ENCODE results near the gene TBC1D28.
"Not testable (repeated sequence)": the region's sequence is repeated elsewhere in the genome, so short reads cannot be mapped to it uniquely, and the experiment has no call there.

Gene TBC1D28

GRCh38 chr17:18644291-18644690 is at the start of gene TBC1D28:
TBC1D28 (minus strand) TSS chr17:18644391; CDS start chr17:18641352, 3,039 bp downstream.
- not testable (repeated sequence) for DNase-seq (ENCODE audit: low read depth in 2 of 2, low spot score in 1 of 2)

- not testable (repeated sequence) for DNase-seq (ENCODE audit: low read depth in 2 of 2, low spot score in 1 of 2)
Observed at GRCh38 chr17:18682668-18683067, 38.5 kb upstream of the TBC1D28 start.

- peak; percentile 13 to 63 for DNase-seq (ENCODE audit: low read depth in 2 of 2, low spot score in 1 of 2)
Observed at GRCh38 chr17:18681767-18682571, 37.8 kb upstream of the TBC1D28 start, which contains the start of gene FOXO3B. FOXO3B (minus strand) TSS chr17:18682314; CDS start chr17:18681651, 663 bp downstream.

DNA sequence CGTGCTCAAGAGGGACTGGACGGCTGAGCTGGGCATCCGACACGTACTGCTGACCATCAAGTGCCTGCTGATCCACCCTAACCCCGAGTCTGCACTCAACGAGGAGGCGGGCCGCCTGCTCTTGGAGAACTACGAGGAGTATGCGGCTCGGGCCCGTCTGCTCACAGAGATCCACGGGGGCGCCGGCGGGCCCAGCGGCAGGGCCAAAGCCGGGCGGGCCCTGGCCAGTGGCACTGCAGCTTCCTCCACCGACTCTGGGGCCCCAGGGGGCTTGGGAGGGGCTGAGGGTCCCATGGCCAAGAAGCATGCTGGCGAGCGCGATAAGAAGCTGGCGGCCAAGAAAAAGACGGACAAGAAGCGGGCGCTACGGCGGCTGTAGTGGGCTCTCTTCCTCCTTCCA is 33.2 kb upstream of the TBC1D28 start:
- DNase-seq (ENCODE audit: low read depth in 2 of 2, low spot score in 1 of 2), result not testable (repeated sequence)

GRCh38 chr17:18676928-18677327 is 32.7 kb upstream of the TBC1D28 start:
- DNase-seq (ENCODE audit: low read depth in 2 of 2, low spot score in 1 of 2), result not testable (repeated sequence)

DNA sequence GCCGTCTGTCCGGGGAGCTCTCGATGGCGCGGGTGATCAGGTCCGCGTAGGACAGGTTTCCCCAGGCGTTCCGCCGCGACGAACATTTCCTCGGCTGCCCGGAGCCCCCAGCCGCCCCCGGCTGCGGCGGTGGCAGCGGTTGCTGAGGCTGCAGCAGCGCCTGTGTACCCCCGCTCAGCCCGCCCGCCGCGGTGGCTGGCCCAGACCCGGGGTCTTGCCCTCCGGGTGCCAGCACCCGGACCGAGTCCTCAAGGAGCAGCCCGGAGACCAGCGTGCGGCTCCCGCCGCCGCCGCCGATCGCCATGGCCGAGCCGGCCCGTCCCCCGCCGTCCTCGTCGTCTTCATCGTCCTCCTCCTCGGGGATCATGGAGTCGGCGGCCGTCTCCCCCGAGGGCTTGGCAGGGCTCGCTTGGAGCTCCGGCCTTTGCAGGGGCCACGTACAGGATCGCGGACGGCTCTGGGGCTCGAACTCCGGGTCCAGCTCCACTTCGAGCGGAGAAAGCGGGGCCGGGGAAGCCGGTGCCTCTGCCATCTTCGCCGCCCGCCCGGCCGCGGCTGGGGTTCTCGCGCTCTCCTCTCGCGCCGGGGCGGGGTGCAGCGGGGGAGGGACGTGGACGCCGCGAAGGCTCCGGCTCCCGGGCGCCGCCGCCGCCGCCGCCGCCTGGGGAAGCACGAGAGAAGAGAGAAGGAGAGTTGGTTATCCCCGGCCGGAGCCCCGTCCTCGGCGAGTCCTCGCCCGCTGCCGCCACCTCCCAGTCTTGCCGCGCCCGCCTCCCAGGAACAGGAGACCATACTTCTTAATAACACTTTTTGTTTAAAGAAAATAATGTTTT is 28.4 kb upstream of the TBC1D28 start:
- DNase-seq (ENCODE audit: low read depth in 2 of 2, low spot score in 1 of 2), result not testable (repeated sequence)

GRCh38 chr17:18668625-18669024 is 24.4 kb upstream of the TBC1D28 start:
- not testable (repeated sequence) for DNase-seq (ENCODE audit: low read depth in 2 of 2, low spot score in 1 of 2)

DNA sequence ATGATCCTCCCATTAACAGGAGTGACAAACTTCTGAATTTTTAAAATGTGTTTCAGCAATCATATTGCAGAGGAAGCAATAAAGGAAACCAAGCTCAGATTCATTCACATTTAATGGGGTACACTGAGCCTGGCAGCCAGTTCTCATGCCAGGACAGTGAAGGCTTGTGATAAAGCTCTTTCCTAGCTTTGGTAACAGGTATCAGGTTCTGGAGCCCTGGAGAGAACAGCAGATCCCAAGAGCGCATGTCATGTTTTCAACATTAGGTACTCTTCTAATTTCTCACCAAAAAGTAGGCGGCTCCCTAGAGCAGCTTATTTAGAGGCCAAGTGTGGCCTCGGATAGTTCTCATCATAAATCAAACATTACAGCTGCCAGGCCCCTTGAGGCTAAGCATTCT is 23.3 kb upstream of the TBC1D28 start:
- not testable (repeated sequence) for DNase-seq (ENCODE audit: low read depth in 2 of 2, low spot score in 1 of 2)

- DNase-seq (ENCODE audit: low read depth in 2 of 2, low spot score in 1 of 2), result not testable (repeated sequence)
Observed at GRCh38 chr17:18666326-18666725, 22.1 kb upstream of the TBC1D28 start.

DNA sequence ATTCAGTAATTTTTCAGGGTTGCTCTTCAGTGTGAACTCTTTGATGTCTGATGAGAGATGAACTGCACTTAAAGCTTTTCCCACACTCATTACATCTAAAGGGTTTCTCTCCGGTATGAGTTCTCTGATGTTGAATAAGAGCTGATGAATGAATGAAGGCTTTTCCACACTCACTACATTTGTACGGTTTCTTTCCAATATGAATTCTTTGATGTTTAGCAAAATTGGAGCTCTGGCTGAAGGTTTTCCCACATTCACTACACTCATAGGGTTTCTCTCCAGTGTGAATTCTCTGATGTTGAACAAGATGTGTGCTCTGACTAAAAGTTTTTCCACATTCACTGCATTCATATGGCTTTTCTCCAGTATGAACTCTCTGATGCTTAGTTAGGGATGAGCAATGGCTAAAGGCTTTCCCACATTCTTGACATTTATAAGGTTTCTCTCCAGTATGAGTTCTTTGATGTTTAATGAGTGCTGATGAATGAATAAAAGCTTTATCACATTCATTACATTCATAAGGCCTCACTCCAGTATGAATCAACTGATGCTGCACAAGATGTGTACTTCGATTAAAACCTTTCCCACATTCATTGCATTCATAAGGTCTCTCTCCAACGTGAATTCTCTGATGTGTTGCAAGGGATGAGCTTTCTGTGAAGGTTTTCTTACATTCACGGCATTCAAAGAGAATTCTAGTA is 17.9 kb upstream of the TBC1D28 start:
- DNase-seq (ENCODE audit: low read depth in 2 of 2, low spot score in 1 of 2), result not testable (repeated sequence)

DNA sequence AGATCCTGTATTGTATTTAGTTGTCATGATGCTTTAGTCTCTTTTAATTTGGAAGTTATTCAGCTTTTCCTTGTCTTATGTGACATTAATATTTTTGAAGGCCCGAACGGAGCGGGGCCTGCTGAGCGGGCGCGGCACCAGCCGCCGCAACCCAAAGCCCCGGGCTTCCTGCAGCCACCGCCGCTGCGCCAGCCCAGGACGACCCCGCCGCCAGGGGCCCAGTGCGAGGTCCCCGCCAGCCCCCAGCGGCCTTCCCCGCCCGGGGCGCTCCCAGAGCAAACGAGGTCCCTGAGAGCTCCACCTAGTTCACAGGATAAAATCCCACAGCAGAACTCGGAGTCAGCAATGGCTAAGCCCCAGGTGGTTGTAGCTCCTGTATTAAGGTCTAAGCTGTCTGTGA is 5.9 kb upstream of the TBC1D28 start:
- DNase-seq (ENCODE audit: low read depth in 2 of 2, low spot score in 1 of 2), result not testable (repeated sequence)

DNA sequence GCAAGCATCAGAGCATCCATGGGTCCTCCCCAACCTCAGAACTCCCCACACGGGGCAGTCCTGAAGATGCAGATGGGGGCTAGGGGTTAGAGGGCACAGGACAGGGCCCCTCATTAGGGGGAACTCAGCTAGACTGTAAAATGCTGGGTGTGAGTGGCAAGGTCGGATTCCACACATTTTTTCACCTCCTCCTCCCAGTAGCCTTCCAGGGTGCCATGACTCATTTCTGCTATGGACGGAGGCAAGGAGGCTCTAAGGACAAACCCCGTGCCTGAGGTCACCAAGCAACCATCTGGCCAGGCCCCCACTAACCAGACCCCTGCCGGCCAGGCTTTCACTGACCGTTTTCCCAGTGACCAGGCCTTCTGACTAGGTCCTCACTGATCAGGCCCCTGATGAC is 1.1 kb downstream of the TBC1D28 start:
- DNase-seq (ENCODE audit: low read depth in 2 of 2, low spot score in 1 of 2), result not testable (repeated sequence)

- DNase-seq (ENCODE audit: low read depth in 2 of 2, low spot score in 1 of 2), result not testable (repeated sequence)
Observed at GRCh38 chr17:18638357-18638756, 5.8 kb downstream of the TBC1D28 start.

DNA sequence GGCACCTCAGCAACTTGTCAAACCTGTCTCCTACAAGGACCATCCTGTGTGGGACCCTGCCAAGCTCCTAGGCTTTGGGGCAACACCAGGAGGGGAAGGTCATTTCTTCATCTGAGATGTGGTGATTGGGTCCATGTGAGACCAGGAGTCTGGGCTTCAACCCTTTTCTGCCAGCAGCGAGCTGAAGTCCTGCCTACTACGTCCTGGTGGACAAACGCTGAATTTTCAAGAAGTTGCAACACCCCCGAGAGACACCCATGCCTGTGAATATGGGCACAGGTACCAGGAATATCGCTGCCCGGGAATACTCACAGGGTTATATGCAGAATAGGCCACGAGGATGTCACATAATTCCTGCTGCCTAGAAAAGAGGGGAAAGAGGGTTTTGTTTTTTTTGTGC is 8.0 kb downstream of the TBC1D28 start:
- not testable (repeated sequence) for DNase-seq (ENCODE audit: low read depth in 2 of 2, low spot score in 1 of 2)

- not testable (repeated sequence) for DNase-seq (ENCODE audit: low read depth in 2 of 2, low spot score in 1 of 2)
Observed at GRCh38 chr17:18635773-18636172, 8.4 kb downstream of the TBC1D28 start.

DNA sequence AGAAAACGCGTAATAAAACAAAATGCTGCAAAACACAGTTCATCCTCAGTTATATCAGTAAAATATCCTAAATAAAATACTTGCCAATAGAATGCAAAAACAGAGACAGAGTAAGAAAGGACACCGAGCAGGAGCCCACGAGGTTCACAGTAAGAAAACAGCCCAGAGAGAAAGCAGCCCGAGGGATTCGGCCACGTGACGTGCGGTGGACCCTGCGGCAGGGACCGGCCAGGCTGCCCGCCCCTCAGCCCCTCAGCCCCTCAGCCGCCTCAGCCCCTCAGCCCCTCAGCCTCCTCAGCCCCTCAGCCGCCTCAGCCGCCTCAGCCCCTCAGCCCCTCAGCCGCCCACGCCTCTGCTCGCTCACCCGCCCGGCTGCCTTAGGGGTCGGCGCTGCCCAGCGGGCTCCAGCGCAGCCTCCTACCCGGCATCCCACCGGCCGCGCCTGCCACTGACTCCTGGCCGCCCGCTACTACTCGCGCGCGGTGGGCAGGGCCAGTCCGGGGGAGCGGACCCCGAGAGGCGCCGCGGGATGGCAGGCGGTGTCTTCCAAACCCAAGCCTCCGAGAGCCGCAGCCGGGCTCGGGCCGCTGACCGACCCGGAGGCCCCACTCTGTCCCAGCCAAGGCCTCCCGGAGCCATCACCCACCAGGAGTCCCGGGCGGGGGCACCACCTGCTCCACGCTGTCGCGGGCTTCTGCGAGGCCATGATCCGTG is 9.5 kb downstream of the TBC1D28 start:
- DNase-seq (ENCODE audit: low read depth in 2 of 2, low spot score in 1 of 2), result not testable (repeated sequence)

- DNase-seq (ENCODE audit: low read depth in 2 of 2, low spot score in 1 of 2), result no peak
Observed at GRCh38 chr17:18626152-18626870, 17.9 kb downstream of the TBC1D28 start.

DNA sequence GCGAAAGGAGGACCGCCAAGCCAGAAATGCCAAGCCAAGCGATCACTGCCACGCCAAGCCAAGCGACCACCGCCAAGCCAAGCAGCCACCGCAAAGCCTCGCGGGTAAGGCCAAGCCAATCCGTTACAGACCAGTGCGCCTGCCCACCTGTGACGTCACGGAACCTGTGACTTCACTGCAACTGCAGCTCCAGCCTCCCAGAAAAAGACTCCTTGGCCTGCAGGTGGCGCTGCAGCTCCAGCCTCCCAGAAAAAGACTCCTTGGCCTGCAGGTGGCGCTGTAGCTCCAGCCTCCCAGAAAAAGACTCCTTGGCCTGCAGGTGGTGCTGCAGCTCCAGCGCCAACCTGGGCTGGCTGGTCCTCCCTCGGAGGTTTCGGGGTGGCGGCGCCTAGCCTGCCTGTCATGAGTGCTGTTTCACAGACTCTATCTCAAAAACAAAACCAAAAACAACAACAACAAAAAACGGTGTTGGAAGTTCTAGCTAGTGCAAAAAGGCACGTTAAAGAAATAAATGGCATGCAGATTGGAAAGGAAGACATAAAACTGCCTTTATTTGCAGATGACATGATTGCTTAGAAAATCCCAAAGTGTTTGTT is 18.6 kb downstream of the TBC1D28 start:
- DNase-seq (ENCODE audit: low read depth in 2 of 2, low spot score in 1 of 2), result peak; percentile 82 to 97

DNA sequence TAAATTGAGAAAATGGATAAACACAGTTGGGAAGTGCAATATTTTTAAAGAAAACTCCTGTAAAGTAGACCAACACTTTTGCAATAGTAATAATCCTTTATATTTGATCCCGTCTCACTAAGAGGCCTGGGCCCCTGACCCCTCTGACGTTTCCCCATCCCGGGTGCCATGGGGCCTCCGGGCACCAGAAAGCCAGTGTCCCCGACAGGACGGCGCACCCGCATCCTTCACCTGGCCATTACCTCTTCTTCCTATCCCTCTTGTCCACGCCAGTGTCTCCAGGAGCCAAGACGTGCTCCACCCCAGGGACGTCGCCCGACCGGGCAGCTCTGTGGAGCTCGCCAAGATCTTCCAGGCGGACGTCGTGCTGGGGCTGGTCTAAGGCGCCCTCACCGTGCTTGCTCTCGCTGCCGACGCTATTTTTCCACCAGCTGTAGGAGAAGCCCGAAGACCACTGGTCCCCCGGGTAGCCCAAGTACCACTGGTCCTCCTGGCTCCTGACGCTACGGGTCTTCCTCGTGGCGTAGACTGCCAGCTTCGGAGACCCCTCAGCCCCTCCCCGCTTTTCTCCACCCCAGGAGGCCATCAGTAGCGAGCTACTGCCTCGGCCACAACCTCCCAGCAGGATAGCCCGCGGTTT is 19.2 kb downstream of the TBC1D28 start:
- DNase-seq (ENCODE audit: low read depth in 2 of 2, low spot score in 1 of 2), result not testable (repeated sequence)
